ELR (cell line): ENCODE data around the gene CABP4.

Source experiments
- DNase-seq: peaks from one replicate; pipeline ENCODE4 v3.0.0-alpha.2; 2015; ENCODE audit warnings: low read depth

Gene CABP4

GRCh38 chr11:67496113-67496512 lies 41.0 kb downstream of the CABP4 start:
- DNase-seq = no peak

DNA sequence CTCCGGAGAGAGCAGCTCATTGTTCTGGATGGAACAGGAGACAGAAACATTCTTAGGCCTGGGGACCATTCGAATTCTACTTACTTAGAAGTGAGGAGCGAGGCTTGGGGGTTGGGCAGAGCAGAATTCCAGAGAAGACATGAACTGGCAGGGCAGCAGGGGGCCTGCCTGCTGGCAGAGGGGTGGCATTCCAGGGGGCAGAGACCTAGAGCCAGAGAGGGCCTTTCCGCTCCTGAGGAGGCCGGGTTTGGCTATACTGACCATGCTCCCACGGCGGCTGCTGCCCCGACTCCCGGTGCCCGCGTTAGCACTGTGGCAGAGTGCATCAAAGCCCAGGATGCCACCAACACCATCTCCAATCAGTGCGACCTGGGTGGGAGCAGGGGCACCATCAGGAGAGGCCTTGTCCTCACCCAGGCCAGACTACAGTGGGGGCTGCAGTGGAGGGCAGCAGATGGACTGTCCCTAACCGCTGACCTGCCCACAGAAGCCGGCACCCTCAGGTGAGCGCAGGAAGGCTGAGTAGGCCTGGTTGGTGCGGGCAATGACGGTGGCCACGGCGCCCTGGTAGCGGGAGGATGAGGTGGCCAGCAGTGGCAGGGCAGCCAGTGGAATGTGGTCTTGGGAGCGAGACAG lies 42.6 kb downstream of the CABP4 start:
- DNase-seq = no peak

- no peak for DNase-seq
Observed at GRCh38 chr11:67498544-67498972, 43.4 kb downstream of the CABP4 start.

DNA sequence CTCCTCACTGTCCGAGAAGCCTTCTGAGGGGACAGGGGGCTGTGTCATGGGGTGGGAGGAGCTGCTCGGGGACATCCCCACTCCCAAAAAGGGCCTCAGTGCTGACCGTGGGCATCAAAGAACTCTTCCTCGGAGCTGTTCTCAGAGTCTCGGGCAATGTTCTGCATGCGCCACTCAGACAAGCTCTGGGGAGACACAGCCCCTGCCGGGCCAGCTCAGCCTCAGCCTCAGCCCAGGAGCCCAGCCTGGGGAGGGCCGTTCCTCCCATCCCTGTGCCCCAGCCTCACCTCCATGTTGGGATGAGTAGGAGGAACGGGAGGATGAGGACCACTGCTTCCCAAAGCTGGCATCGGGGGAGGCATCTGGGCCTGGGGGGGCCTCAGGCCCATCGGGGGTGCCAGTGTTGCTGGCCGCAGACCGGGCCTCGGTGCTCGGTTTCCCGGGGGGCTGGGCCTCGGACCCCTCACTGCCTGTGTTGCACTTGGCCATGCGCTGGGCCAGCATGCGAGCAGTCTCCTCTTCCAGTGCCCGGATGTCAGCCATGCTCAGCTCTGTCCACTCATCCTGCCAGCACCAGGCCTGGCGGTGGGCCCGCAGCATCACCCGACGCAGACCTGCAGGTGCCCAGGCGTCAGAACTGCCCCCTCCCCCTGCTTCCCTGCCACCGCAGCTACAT lies 44.8 kb downstream of the CABP4 start:
- no peak for DNase-seq

DNA sequence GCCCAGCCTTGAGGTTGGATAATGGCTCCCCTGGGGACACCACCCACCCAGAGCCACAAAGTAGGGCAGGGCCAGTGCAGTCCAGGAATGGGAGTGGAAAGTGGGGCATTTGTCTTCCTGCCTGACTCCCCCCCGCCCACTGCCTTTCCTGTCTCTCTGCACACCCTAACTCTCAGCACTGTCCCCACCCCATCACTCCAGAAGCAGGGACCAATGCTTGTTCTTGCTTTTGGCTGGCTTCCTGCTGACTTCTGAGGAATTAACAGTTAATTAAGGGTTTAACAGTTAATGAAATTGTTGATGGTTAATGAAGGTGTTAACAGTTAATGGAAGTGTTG lies 45.3 kb downstream of the CABP4 start:
- no peak for DNase-seq

GRCh38 chr11:67500831-67501715 lies 45.9 kb downstream of the CABP4 start:
- DNase-seq = no peak

- no peak for DNase-seq
Observed at GRCh38 chr11:67501854-67502253, 46.7 kb downstream of the CABP4 start.

DNA sequence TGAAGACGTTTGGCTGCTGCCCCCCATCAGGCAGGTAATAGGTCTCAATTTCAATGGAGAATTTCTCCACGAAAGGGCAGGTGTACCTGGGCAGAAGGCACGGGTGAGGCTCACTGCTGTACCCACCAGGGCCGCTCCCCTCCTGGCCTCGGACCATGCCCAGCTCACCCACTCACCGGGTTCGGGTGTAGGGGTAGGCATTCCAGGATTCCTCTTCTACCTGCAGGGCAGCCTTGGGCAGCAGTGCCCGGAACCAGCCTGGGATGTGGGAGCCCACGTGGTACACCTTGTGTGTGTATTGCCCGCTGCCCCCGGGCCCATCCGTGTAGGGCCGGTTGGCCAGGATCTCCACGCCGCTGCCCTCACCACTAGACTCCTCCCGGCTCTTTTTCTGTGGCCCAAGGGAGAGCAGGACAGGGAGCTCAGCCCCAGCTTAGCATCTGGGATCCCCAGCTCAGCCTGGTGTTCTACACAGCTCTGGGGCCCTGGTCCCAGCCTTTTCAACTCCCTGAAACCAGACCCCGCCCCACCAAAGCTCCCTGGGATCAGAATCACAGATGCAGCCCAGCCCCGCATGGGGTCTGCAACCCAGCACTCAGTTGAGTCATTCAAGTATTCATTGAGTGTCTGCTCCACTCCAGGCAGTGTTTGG lies 47.3 kb downstream of the CABP4 start:
- no peak for DNase-seq

DNA sequence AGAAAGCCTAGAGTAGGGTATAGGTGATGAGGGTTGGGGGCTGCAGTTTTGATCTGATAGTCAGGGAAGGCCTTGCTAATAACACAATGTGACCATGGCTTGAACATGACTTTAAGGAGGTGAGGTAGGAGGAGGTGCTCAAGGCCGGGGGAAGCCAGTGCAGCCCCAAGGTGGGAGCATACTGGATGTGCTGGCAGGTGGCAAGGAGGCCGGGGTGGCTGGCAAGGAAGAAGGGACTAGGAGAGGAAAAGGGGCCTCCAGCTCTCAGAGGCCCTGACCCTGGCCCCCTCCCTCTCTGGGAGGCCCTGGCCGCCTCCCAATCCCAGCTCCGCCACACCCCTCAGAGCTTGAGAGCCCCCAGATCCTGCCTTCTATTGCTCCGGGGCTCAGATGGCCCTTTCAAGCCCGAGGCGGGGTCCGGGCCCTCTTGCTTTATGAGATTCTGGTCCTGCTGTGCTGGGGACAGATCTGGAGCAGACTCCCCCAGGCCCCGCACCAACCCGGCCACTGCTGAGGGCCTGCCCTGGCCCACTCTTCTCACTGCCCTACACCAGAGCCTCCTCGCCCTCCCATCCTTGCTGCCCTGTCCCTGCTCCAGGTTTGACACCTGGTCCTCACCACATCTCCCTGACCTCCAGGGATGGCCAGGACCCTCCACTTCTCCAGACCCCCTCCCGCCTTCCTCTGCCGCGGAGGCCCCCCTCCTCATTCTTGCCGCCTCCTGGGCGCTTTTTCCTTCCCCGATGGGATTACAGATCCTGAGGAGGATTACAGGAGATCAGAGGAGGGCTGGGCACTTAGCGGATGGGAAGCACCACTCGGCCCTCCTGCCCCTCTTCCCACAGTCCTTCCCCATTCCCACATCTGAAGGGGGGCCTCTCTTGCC lies 48.2 kb downstream of the CABP4 start:
- DNase-seq = no peak

DNA sequence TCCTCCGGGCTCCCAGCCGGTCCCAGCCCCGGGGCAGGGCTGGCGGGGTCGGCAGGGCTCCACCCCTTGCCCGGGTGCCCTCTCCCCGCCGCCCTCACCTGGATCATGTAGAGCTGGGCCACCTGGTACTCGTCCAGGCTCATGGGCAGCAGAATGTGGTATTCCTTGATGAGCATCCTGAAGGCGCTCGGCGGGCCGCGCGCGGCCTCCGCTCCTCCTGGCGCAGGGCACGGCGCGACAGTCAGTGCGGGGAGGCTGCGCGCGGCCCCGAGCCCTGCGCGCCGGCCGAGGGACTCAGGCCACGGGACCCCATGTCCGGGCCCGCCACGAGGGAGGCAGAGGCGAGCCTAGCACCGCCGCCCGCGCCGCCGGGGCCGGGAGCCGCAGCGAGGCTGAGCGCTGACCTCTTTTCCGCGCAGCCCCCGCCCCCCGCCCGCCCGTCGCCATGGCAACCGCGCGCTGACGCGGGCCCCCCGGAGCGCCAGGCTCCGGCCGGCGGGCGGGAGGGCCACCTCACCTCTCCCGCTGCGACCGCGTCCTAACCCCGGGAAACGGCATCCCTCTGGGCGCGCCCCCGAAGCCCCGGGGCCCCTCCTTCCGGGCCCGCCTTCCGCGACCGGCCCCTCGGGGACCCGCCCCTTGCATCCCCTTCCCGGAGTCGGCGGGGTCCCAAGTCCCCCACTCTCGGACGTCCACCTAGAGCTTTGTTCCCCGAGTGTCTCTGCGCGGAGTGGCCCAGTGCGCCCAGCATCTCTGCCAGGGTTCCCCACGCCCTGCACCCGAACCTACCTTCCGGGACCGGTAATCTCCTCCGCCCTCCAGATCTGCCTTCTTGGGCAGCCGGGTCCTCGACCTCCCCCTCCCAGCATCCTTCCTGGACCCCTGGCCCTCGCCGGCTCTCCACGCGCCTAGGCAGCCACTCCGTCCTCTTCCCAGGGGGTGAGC lies 49.1 kb downstream of the CABP4 start:
- peak; percentile 60 for DNase-seq

GRCh38 chr11:67504950-67505581 lies 49.9 kb downstream of the CABP4 start, which contains the start of gene PITPNM1:
TSS of gene PITPNM1 (minus strand) at chr11:67505363. CDS start at chr11:67504180, 1,183 bp downstream.
- peak; percentile 64 for DNase-seq

GRCh38 chr11:67505605-67506396 lies 50.6 kb downstream of the CABP4 start:
- DNase-seq = peak; percentile 94

GRCh38 chr11:67506426-67507051 lies 51.4 kb downstream of the CABP4 start:
- DNase-seq = no peak

- peak; percentile 82 for DNase-seq
Observed at GRCh38 chr11:67507242-67507863, 52.2 kb downstream of the CABP4 start.

DNA sequence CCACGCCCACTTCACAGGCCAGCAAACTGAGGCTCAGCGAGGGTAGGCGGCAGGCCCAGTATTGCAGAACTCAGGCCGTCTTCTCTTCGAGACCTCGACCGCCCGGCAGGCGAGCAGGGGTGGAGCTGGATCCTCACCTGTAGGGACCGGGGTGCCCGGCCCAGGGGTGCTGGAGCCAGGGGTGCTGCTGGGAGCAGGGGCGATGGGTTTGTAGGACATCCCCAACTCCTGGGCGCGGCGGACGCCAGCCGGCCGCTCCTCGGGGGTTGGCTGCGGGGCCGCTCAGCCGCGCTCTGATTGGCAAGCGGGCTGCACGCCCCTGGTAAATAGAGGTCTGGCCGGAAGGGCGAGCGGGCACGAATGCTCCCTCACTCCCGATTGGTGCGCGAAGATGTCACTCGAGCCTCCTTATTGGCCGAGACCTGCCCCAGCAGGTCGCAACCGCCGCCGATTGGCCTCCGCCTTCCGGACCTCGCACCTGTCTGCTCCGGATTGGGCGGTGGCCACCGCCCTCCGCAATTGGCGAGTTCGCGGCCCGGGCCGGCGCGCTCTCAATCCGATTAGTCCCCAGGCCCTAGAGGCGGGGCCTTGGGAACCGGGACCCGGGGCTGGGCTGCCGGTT lies 52.8 kb downstream of the CABP4 start, which contains the start of gene CDK2AP2:
TSS of gene CDK2AP2 (minus strand) at position 299 of the 622 bp plus-strand sequence. CDS start at position 219, 80 bp downstream.
- DNase-seq = peak; percentile 100

DNA sequence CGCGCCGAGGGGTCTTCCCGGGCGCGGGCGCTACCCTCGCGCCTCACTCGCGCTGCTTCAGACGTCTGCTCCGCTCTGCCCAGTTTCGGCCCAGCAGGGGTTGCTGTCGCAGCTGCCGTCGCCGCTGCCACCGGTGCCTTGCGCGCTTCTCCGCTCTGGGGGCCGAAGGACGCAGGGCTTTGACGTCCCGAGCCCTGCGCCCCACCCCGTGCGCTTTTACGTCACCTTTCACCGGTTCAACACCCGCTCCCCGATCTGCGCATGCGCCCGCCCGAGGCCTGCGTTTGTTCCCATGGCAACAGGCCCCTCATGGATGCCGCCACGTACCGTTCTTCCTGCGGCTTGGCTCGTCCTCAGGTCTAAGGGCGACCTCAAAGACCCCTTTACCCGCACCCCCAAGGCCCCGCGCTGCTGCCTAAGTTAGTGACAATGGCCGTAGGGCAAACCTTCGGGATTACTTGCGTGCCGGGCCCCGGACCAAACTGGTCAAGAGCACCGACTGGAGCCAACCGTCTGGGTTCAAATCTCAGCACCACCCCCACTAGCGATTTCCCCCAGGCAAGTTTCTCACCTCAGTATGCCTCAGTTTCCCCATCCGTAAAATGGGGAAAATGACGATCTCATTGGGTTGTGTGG lies 53.5 kb downstream of the CABP4 start:
- peak; percentile 98 for DNase-seq

- peak; percentile 31 for DNase-seq
Observed at GRCh38 chr11:67510023-67510345, 54.8 kb downstream of the CABP4 start.
